GM12878 (cell line): ENCODE results near the gene CENPX. TPM values are rescaled to one million over a fixed set of nuclear protein-coding genes. Genes with fewer than 3 reads are reported as not detected.
A peak's percentile ranks its signal among the peaks of the same experiment; 100 is the strongest.

Experiments
- ATAC-seq: fragments of 200-7000 bp; cut with Tn5 transposase; 3 replicates; pipeline ENCODE4 v1.9.1; 2020; ENCODE audit warnings: mild to moderate bottlenecking, moderate library complexity
- BruUV-seq: library from RNA; stranded (reverse); fragments of 400-500 nt; replicated peaks from 2 replicates; lab custom pipeline; 2021; lab: Mats Ljungman, UMichigan
- CTCF ChIA-PET: fragments of 300-600 bp; sonication (Branson Sonifier 250); formaldehyde crosslinking; extraction: SDS; loops from one replicate; lab custom pipeline; 2021; ENCODE audit warnings: inconsistent platforms; lab: Yijun Ruan, JAX
- POLR2A ChIA-PET: fragments of 350-600 bp; formaldehyde crosslinking; extraction: SDS; loops from one replicate; lab custom pipeline; 2021; ENCODE audit warnings: inconsistent platforms; lab: Charles Lee
- RAD21 ChIA-PET: fragments of 300-600 bp; sonication (Branson Sonifier 250); formaldehyde crosslinking; loops from one replicate; lab custom pipeline; 2023; ENCODE audit warnings: antibody characterized with exemption; ENCODE audit not compliant: unreplicated experiment; lab: Charles Lee
- SMC1A ChIA-PET: fragments of 300-600 bp; sonication (Branson Sonifier 250); formaldehyde crosslinking; loops from one replicate; lab custom pipeline; 2023; ENCODE audit not compliant: unreplicated experiment, uncharacterized antibody; lab: Charles Lee
- DNase-seq: peaks from one replicate; pipeline ENCODE4 v3.0.0-alpha.2; 2011; ENCODE audit warnings: low read depth, low spot score
- FAIRE-seq: peaks from 3 replicates; lab custom pipeline; 2011; peaks lifted over from hg19 to GRCh38; lab: Jason Lieb, UNC
- H2AFZ ChIP-seq: 2 replicates; pipeline ENCODE4 v1.6.0; 2011; ENCODE audit warnings: low read depth, low read length, control low read depth; ENCODE audit not compliant: control insufficient read depth
- H3K27ac ChIP-seq: 2 replicates; pipeline ENCODE4 v1.5.1; 2011; ENCODE audit warnings: control low read depth; ENCODE audit not compliant: control insufficient read depth, insufficient read depth
- H3K27me3 ChIP-seq, 2 experiments: replicated peaks in 1 of 2; 2 replicates each; pipeline versions ENCODE4 v1.6.0 to v1.6.1; 2011; ENCODE audit warnings: low read length in 1 of 2; ENCODE audit not compliant: control insufficient read depth in 2 of 2, insufficient read depth in 2 of 2
- H3K36me3 ChIP-seq, 2 experiments: 2 replicates each; pipeline ENCODE4 v1.5.1; 2011; ENCODE audit warnings: low read length in 1 of 2; ENCODE audit not compliant: control insufficient read depth in 2 of 2, insufficient read depth in 2 of 2
- H3K4me1 ChIP-seq: 2 replicates; pipeline ENCODE4 v1.6.1; 2011; ENCODE audit warnings: mild to moderate bottlenecking, low read length, moderate library complexity, mixed read lengths; ENCODE audit not compliant: control insufficient read depth, insufficient read depth
- H3K4me2 ChIP-seq: 2 replicates; pipeline ENCODE4 v1.6.0; 2011; ENCODE audit warnings: control low read depth; ENCODE audit not compliant: control insufficient read depth, insufficient read depth
- H3K4me3 ChIP-seq: fragments of 200-600 bp; sonication (generic); 2 replicates; pipeline ENCODE4 v1.5.1; 2016
- H3K79me2 ChIP-seq: 2 replicates; pipeline ENCODE4 v1.6.0; 2011; ENCODE audit warnings: low read length; ENCODE audit not compliant: control insufficient read depth, insufficient read depth
- H3K9ac ChIP-seq: 2 replicates; pipeline ENCODE4 v1.8.0; 2011; ENCODE audit warnings: low read length, control low read depth, mixed read lengths; ENCODE audit not compliant: control insufficient read depth, insufficient read depth
- H3K9me3 ChIP-seq: replicated peaks from 3 replicates; pipeline ENCODE4 v1.5.1; 2011; ENCODE audit warnings: mild to moderate bottlenecking, low read length; ENCODE audit not compliant: control insufficient read depth, insufficient read depth
- H4K20me1 ChIP-seq: 2 replicates; pipeline ENCODE4 v1.6.0; 2011; ENCODE audit not compliant: control insufficient read depth, insufficient read depth
- BCL11A ChIP-seq: IDR thresholded peaks from 2 replicates; pipeline ENCODE4 v1.6.1; 2011; ENCODE audit warnings: low read depth, low read length
- BHLHE40 ChIP-seq, 2 experiments: fragments of 450-650 bp in 1 of 2; IDR thresholded peaks; 2 replicates each; pipeline ENCODE4 v1.6.1; 2011 to 2017; ENCODE audit warnings: low read depth in 2 of 2, borderline replicate concordance in 1 of 2, improper control_type of control experiment in 1 of 2, low read length in 1 of 2, mild to moderate bottlenecking in 1 of 2
- CHD1 ChIP-seq: IDR thresholded peaks from 2 replicates; pipeline ENCODE4 v1.6.1; 2012; ENCODE audit warnings: low read depth, low read length, improper control_type of control experiment
- EED ChIP-seq: sonication (generic); IDR thresholded peaks from 2 replicates; pipeline ENCODE4 v1.6.1; 2016; ENCODE audit warnings: antibody characterized with exemption, low read depth
- EP300 ChIP-seq, 2 experiments: fragments of 150-350 bp in 1 of 2; IDR thresholded peaks; 2 replicates each; pipeline ENCODE4 v1.6.1; 2011 to 2012; ENCODE audit warnings: low read depth in 2 of 2, low read length in 2 of 2, borderline replicate concordance in 1 of 2, improper control_type of control experiment in 1 of 2, inconsistent platforms in 1 of 2; ENCODE audit not compliant: control insufficient read depth in 1 of 2
- JUNB ChIP-seq: IDR thresholded peaks from 2 replicates; pipeline ENCODE4 v1.6.1; 2016; ENCODE audit warnings: antibody characterized with exemption, mild to moderate bottlenecking
- POLR2A ChIP-seq: IDR thresholded peaks from 2 replicates; pipeline ENCODE4 v1.6.1; 2011; ENCODE audit warnings: low read depth, mild to moderate bottlenecking, low read length
- POLR2AphosphoS5 ChIP-seq: IDR thresholded peaks from 2 replicates; pipeline ENCODE4 v1.6.1; 2011; ENCODE audit warnings: mild to moderate bottlenecking, low read length, inconsistent platforms
- TAF1 ChIP-seq: IDR thresholded peaks from 2 replicates; pipeline ENCODE4 v1.6.1; 2011; ENCODE audit warnings: mild to moderate bottlenecking, low read depth, low read length, borderline replicate concordance
- WGBS: methylation state at CpG from one replicate; pipeline ENCODE4 v1.1.6; 2016; ENCODE audit warnings: low lambda C conversion rate; ENCODE audit not compliant: insufficient replicate concordance, insufficient coverage; ENCODE audit errors: missing lambda C conversion rate; 5-methylcytosine and 5-hydroxymethylcytosine counted together
- in situ Hi-C: fragments of 300-500 bp; cut with MboI; formaldehyde crosslinking; loops from 9 replicates; pipeline ENCODE4 v1.14.3; 2018; ENCODE audit warnings: mixed read lengths
- intact Hi-C: fragments of 100-400 bp; cut with micrococcal nuclease; formaldehyde crosslinking; loops from one replicate; pipeline ENCODE4 v1.14.2; 2022; ENCODE audit not compliant: unreplicated experiment
- polyA plus RNA-seq, 11 experiments: library from polyadenylated mRNA; depleted of rRNA in 4 of 11; unstranded in 6 of 11; stranded (reverse) in 5 of 11; fragments of >200 nt; fragmentation: Nextera tagmentation in 4 of 11; fragmentation: Illumina TruSeq in 1 of 11; extraction: Ambion mirVana in 4 of 11; extraction: Trizol in 1 of 11; gene quantifications; 1 replicate in 1 of 11; 2 replicates in 10 of 11; pipeline versions ENCODE4 v1.2.1 to v1.2.3, GENCODE V29; 2011 to 2016; ENCODE audit warnings: inconsistent platforms in 2 of 11, missing spikeins in 2 of 11, low read depth in 1 of 11
- total RNA-seq, 4 experiments: library from RNA; depleted of rRNA in 3 of 4; stranded (reverse); fragments of >200 nt in 3 of 4; fragmentation: Illumina TruSeq in 1 of 4; extraction: Trizol in 1 of 4; gene quantifications; 2 replicates each; pipeline versions ENCODE4 v1.2.1 to v1.2.3, GENCODE V29; 2013 to 2021

CENPX gene
- total and polyA plus RNA-seq, 10 of the 15 experiments (the other 5 are each of a cell fraction or from before 2014, with no cell fraction given), result 11.7 to 182 (median 71.9) TPM

GRCh38 chr17:82035488-82035887 is 12.8 kb upstream of the CENPX start (continued):
- TF ChIP-seq EED (no peak), EP300 (IDR thresholded peaks at IDR 0.05; ENCODE audit: borderline replicate concordance in 1 of 2, control insufficient read depth in 1 of 2, low read depth in 2 of 2, low read length in 2 of 2) (no peak), JUNB (no peak), CHD1 (no peak), BHLHE40 (IDR thresholded peaks at IDR 0.05; ENCODE audit: borderline replicate concordance in 1 of 2, low read depth in 2 of 2, low read length in 1 of 2) (no peak)
- TF ChIP-seq, all 136 proteins: peak for 0

- Histone ChIP-seq H3K9me3 (no peaks in the 10 kb centered on the region), H4K20me1 (no peaks in the 10 kb centered on the region), H3K9ac (no peak overlapping the region), H3K36me3 (no peaks in the 10 kb centered on the region; a peak in 2 of 4 replicates), H3K4me1 (peaks cover 10% of the 10 kb centered on the region), H3K4me3 (no peak overlapping the region), H2AFZ (no peak overlapping the region), H3K27ac (no peak overlapping the region), H3K79me2 (peaks cover 5% of the 10 kb centered on the region), H3K4me2 (no peak overlapping the region), H3K27me3 (no peaks in the 10 kb centered on the region)
- ChIA-PET RAD21 (interaction anchor here (1.5 kb wide), 1 partner anchor 11 kb away, joined by 3 read pairs; the partner anchor contains the start of genes CENPX and LRRC45), SMC1A (no interaction called here), POLR2A (interaction anchor here (0.6 to 0.7 kb wide), 2 partner anchors 67 to 427 kb away, joined by 3 read pairs; no protein-coding TSS in a partner anchor), CTCF (interaction anchor here (1.0 kb wide), 1 partner anchor 13 kb away, joined by 4 read pairs; no protein-coding TSS in a partner anchor)
- no peak for FAIRE-seq
- no TSS peak for BruUV-seq
- intact Hi-C loops, result loop anchor here (5.0 kb wide), 1 partner anchor 63 kb away; the partner anchor contains the start of gene FASN
- DNase-seq, result no peak
- WGBS, result 92% methylated on average over 20 of the region's 23 CpGs
- no peak for ATAC-seq
- TF ChIP-seq TAF1 (no peak), BCL11A (no peak), POLR2AphosphoS5 (0 out of 2 replicates have a peak, but pooled peaks have one; percentile 23), POLR2A (peak; percentile 41; the same call in 1 of the 2 replicates)
- in situ Hi-C loops, result loop anchor here (5.0 kb wide), 1 partner anchor 123 kb away; no protein-coding TSS in a partner anchor
These were observed 11.8 kb upstream of the CENPX start for GRCh38 chr17:82034371-82035011.
